ENCODE data around the gene RC3H1.

GRCh38 chr1:174008979-174009378 is 13.2 kb downstream of the RC3H1 start:
- TF ChIP-seq, protein P1, sequence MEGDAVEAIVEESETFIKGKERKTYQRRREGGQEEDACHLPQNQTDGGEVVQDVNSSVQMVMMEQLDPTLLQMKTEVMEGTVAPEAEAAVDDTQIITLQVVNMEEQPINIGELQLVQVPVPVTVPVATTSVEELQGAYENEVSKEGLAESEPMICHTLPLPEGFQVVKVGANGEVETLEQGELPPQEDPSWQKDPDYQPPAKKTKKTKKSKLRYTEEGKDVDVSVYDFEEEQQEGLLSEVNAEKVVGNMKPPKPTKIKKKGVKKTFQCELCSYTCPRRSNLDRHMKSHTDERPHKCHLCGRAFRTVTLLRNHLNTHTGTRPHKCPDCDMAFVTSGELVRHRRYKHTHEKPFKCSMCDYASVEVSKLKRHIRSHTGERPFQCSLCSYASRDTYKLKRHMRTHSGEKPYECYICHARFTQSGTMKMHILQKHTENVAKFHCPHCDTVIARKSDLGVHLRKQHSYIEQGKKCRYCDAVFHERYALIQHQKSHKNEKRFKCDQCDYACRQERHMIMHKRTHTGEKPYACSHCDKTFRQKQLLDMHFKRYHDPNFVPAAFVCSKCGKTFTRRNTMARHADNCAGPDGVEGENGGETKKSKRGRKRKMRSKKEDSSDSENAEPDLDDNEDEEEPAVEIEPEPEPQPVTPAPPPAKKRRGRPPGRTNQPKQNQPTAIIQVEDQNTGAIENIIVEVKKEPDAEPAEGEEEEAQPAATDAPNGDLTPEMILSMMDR (IDR thresholded peaks at IDR 0.05): no peak
- TF ChIP-seq POLR2A (IDR thresholded peaks at IDR 0.05) (no peak), POLR2AphosphoS5 (IDR thresholded peaks at IDR 0.05) (no peak), EP300 (IDR thresholded peaks at IDR 0.05) (no peak)

Measured in stomach (tissue), 4 donors.